Esophagus muscularis mucosa (tissue), 4 donors: ENCODE measurements around the gene OBP2B. TPM values are rescaled to one million over a fixed set of nuclear protein-coding genes. Genes with fewer than 3 reads are reported as not detected.
A peak's percentile ranks its signal among the peaks of the same experiment; 100 is the strongest.
"Not testable (repeated sequence)": the region's sequence is repeated elsewhere in the genome, so short reads cannot be mapped to it uniquely, and the experiment has no call there.

Experiments
- DNase-seq: peaks from one replicate; pipeline ENCODE4 v3.0.0-alpha.2; 2017; ENCODE audit errors: extremely low spot score
- H3K27ac ChIP-seq, 4 donors: fragments of 200-600 bp; sonication (generic); replicated peaks in 1 of 4; 1 replicate in 3 of 4; 2 replicates in 1 of 4; pipeline ENCODE4 v1.5.1; 2016 to 2019; ENCODE audit warnings: mild to moderate bottlenecking in 1 of 4
- H3K27me3 ChIP-seq, 4 donors: fragments of 200-600 bp; sonication (generic); one replicate each; pipeline versions ENCODE4 v1.5.1 to v1.6.0; 2016 to 2019
- H3K36me3 ChIP-seq, 4 donors: fragments of 200-600 bp; sonication (generic); one replicate each; pipeline ENCODE4 v1.5.1; 2016 to 2019
- H3K4me1 ChIP-seq, 4 donors: fragments of 200-600 bp; sonication (generic); one replicate each; pipeline ENCODE4 v1.5.1; 2016 to 2019
- H3K4me3 ChIP-seq, 4 donors: fragments of 200-600 bp; sonication (generic); 1 replicate in 2 of 4; 2 replicates in 2 of 4; pipeline ENCODE4 v1.5.1; 2016 to 2019; ENCODE audit warnings: mild to moderate bottlenecking in 4 of 4, moderate library complexity in 1 of 4
- H3K9me3 ChIP-seq, 4 donors: fragments of 200-600 bp; sonication (generic); 1 replicate in 3 of 4; 2 replicates in 1 of 4; pipeline ENCODE4 v1.5.1; 2016 to 2019
- EP300 ChIP-seq: sonication (generic); formaldehyde crosslinking; IDR thresholded peaks from one replicate; pipeline ENCODE4 v1.6.1; 2017; ENCODE audit warnings: antibody characterized with exemption
- POLR2A ChIP-seq: fragments of 450-650 bp; IDR thresholded peaks from one replicate; pipeline ENCODE4 v1.6.1; 2017; ENCODE audit warnings: antibody characterized with exemption, moderate library complexity, mild to moderate bottlenecking, low read depth
- POLR2AphosphoS5 ChIP-seq, 2 donors: sonication (generic); formaldehyde crosslinking; IDR thresholded peaks; one replicate each; pipeline ENCODE4 v1.6.1; 2017; ENCODE audit warnings: antibody characterized with exemption in 2 of 2
- WGBS: methylation state at CpG from one replicate; pipeline ENCODE4 v1.1.5; 2018; 5-methylcytosine and 5-hydroxymethylcytosine counted together
- intact Hi-C: fragments of 100-400 bp; cut with DNase I; formaldehyde crosslinking; loops from one replicate; pipeline ENCODE4 v1.15.1; 2023
- total RNA-seq, 4 donors: library from RNA; depleted of rRNA; stranded (reverse); fragments of >200 nt; gene quantifications; one replicate each; pipeline versions ENCODE4 v1.1.0 to v1.2.1, GENCODE V29; 2016
- TF ChIP-seq, protein P1 (sequence below), 3 experiments: fragments of 200-600 bp in 2 of 3; fragments of 450-650 bp in 1 of 3; sonication (generic) in 2 of 3; IDR thresholded peaks; one replicate each; pipeline ENCODE4 v1.5.1; 2017 to 2019; ENCODE audit warnings: antibody characterized with exemption in 3 of 3, mild to moderate bottlenecking in 2 of 3, moderate library complexity in 1 of 3

OBP2B gene
- total RNA-seq, 4 donors from 2014 or later = not detected

DNA sequence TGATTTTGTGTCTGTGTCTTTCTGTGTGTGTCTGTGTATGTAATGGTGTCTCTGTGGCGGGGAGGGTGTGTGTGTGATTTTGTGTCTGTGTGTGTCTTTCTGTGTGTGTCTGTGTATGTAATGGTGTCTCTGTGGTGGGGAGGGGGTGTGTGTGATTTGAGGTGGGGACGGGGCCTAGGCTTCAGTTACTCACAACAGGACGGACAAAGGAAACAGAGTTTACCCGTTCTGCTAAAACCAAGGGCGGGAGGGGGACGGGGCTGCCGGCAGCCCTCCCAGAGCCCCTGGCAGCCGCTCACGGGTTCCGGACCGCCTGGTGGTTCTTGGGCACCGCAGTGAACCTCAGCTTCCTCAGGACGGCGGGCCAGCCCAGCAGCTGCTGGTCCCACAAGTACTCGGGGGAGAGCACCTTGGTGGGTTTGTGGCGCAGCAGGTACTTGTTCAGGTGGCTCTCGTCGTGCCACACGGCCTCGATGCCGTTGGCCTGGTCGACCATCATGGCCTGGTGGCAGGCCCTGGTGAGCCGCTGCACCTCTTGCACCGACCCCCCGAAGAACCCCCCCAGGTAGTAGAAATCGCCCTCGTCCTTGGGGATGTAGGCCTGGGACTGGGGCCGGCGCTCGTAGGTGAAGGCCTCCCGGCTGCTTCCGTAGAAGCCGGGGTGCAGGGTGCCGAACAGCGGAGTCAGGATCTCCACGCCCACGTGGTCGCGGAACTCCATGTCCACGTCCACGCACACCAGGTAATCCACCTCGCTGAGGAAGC is 46.5 kb upstream of the OBP2B start:
- TF ChIP-seq POLR2AphosphoS5 (IDR thresholded peaks at IDR 0.05) = no peak
- TF ChIP-seq EP300 = no peak
- no peak for TF ChIP-seq POLR2A
- TF ChIP-seq, protein P1, sequence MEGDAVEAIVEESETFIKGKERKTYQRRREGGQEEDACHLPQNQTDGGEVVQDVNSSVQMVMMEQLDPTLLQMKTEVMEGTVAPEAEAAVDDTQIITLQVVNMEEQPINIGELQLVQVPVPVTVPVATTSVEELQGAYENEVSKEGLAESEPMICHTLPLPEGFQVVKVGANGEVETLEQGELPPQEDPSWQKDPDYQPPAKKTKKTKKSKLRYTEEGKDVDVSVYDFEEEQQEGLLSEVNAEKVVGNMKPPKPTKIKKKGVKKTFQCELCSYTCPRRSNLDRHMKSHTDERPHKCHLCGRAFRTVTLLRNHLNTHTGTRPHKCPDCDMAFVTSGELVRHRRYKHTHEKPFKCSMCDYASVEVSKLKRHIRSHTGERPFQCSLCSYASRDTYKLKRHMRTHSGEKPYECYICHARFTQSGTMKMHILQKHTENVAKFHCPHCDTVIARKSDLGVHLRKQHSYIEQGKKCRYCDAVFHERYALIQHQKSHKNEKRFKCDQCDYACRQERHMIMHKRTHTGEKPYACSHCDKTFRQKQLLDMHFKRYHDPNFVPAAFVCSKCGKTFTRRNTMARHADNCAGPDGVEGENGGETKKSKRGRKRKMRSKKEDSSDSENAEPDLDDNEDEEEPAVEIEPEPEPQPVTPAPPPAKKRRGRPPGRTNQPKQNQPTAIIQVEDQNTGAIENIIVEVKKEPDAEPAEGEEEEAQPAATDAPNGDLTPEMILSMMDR (IDR thresholded peaks at IDR 0.05) = no peak
- intact Hi-C loops = no loop called here
- peaks cover 0 to 29% (median 0%) of the 10 kb centered on the region in 4 donors for H3K27me3 ChIP-seq
- H3K36me3 ChIP-seq = peaks cover 0 to 4% (median 0%) of the 10 kb centered on the region in 4 donors
- peaks cover 0 to 7% (median 0%) of the 10 kb centered on the region in 4 donors for H3K9me3 ChIP-seq
- 75% methylated on average over 12 of the region's 42 CpGs for WGBS
- no peak overlapping the region for H3K27ac ChIP-seq
- no peak overlapping the region for H3K4me3 ChIP-seq
- no peak for DNase-seq
- peaks cover 0 to 30% (median 0%) of the 10 kb centered on the region in 4 donors for H3K4me1 ChIP-seq

DNA sequence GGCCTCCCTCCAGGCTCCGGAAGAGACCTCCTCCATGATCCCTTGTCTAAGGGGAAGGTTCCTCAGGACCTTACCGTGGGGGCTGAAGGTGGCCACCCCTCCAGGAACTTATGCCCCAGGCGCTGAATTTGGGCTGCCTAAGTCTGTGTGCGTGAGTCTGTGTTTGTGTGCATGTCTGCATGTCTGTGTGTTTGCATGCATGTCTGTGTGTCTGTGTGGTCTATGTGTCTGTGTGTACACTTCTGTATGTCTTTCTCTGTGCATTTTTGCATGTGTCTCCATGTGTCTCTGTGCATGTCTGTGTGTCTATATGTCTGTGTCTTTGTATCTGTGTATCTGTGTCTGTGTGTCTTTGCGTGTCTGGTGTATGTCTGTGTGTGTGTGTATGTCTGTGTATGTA is 45.4 kb upstream of the OBP2B start:
- Histone ChIP-seq H3K36me3 (peaks cover 0 to 4% (median 0%) of the 10 kb centered on the region in 4 donors), H3K27me3 (peaks cover 0 to 33% (median 0%) of the 10 kb centered on the region in 4 donors), H3K4me3 (no peak overlapping the region), H3K9me3 (peaks cover 0 to 7% (median 0%) of the 10 kb centered on the region in 4 donors), H3K27ac (no peak overlapping the region), H3K4me1 (peaks cover 0 to 30% (median 0%) of the 10 kb centered on the region in 4 donors)
- no peak for DNase-seq
- intact Hi-C loops = no loop called here
- 80% methylated on average over 5 of the region's 5 CpGs for WGBS
- TF ChIP-seq EP300 = no peak

DNA sequence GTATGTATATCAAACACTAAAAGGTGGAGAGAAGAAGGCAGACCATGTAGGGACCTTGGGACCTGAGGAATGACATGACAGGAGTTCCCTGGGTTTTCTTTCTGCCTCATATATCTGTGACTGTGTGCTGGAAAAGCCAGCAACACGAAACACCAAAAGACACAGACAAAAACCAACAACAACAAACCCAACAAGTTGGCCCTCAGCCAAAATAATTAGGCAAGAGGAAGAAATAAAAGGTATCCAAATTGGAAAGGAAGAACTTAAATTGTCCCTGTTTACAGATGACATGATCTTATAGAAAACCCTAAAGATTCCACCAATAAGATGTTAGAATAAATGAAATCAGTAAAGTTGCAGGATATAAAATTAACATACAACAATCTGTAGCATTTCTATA is 44.2 kb upstream of the OBP2B start:
- peaks cover 0 to 44% (median 0%) of the 10 kb centered on the region in 4 donors for H3K27me3 ChIP-seq
- peaks cover 0 to 27% (median 0%) of the 10 kb centered on the region in 4 donors for H3K4me1 ChIP-seq
- DNase-seq = no peak
- intact Hi-C loops = no loop called here
- H3K36me3 ChIP-seq = peaks cover 0 to 4% (median 0%) of the 10 kb centered on the region in 4 donors
- no peak overlapping the region for H3K4me3 ChIP-seq
- H3K9me3 ChIP-seq = peaks cover 0 to 7% (median 0%) of the 10 kb centered on the region in 4 donors
- no peak overlapping the region for H3K27ac ChIP-seq
- TF ChIP-seq EP300 (no peak), POLR2A (no peak)
- TF ChIP-seq, protein P1 (IDR thresholded peaks at IDR 0.05) = no peak
- WGBS = 43% methylated on average over 1 of the region's 1 CpG

DNA sequence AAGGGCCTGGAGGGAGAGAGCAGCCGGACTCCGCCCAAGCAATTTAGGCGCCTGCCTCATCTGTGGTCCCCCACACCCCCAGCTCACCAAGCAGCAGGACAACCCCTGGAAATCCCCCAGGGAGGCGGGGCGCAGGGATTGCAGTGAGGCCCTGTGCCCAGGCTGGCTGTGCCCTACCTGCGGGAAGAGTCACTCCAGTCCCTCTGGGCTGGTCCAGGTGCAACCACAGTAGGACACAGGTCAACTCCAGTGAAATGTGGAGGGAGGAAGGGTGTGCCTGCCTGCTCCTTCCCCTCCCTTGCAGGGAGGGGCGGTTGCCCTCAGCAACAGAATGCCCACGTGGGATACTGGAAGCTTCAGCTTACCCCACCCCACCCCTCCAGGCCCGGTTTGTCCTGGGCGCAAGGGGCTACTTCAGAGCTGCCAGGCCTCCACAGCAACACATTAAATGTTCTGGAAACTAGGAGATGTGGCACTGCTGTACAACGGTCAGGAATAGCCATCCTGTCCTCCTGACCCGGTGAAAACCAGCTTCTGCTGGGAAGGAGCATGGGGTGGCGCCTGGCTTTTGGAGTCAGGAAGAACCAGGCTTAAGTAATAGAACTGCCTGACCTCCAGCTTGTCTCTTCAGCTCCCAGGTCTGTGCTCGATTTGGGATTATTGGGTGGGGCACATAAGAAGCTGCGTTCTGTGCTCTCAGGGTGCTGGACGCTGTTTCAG is 43.4 kb upstream of the OBP2B start:
- H3K27ac ChIP-seq = peak overlapping the region in 1 of 4 donors; percentile 48
- intact Hi-C loops = no loop called here
- H3K27me3 ChIP-seq = peaks cover 0 to 52% (median 0%) of the 10 kb centered on the region in 4 donors
- peak; percentile 28 to 40 for TF ChIP-seq POLR2AphosphoS5 (IDR thresholded peaks at IDR 0.05)
- TF ChIP-seq, protein P1 (IDR thresholded peaks at IDR 0.05) = no peak
- H3K9me3 ChIP-seq = peaks cover 0 to 7% (median 0%) of the 10 kb centered on the region in 4 donors
- peaks cover 0 to 19% (median 0%) of the 10 kb centered on the region in 4 donors for H3K4me1 ChIP-seq
- WGBS = 73% methylated on average over 12 of the region's 16 CpGs
- peak overlapping the region in 1 of 4 donors; percentile 15 for H3K4me3 ChIP-seq
- peaks cover 0 to 4% (median 0%) of the 10 kb centered on the region in 4 donors for H3K36me3 ChIP-seq
- DNase-seq = no peak

DNA sequence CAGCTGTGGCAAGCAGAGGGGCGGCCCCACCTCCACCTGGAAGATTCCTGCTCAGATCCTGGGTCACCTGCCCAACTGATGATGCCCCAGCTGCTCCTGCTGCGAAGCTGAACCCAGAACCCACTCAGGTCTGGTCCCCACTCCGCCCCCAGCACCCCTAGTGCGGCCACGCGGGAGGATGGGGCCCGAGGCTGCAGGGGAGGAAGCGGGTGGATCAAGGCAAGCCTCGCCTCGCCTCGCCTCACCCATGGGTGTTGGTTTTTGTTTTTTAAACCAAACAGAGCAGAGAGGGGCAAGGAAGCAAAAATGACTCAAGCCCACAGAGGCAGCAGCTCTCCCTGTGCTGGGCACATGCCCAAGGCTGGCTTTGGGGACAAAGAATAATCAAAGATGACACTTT is 42.7 kb upstream of the OBP2B start:
- WGBS = 78% methylated on average over 11 of the region's 11 CpGs

GRCh38 chr9:133251221-133251620 is 42.2 kb upstream of the OBP2B start:
- 93% methylated on average over 6 of the region's 6 CpGs for WGBS
- H3K27ac ChIP-seq, H3K4me1 ChIP-seq, H3K9me3 ChIP-seq, DNase-seq, H3K4me3 ChIP-seq, H3K36me3 ChIP-seq, intact Hi-C loops: not testable (repeated sequence)
- peaks cover 0 to 56% (median 0%) of the 10 kb centered on the region in 4 donors for H3K27me3 ChIP-seq

More for the DNA sequence above, 42.7 kb upstream of the OBP2B start:
- peaks cover 0 to 4% (median 0%) of the 10 kb centered on the region in 4 donors for H3K36me3 ChIP-seq
- intact Hi-C loops = no loop called here
- H3K4me1 ChIP-seq = peaks cover 0 to 13% (median 0%) of the 10 kb centered on the region in 4 donors
- peak overlapping the region in 1 of 4 donors; percentile 48 for H3K27ac ChIP-seq
- TF ChIP-seq, protein P1 (IDR thresholded peaks at IDR 0.05) = no peak
- TF ChIP-seq POLR2AphosphoS5 (IDR thresholded peaks at IDR 0.05) = no peak
- TF ChIP-seq POLR2A = no peak
- TF ChIP-seq EP300 = no peak
- peaks cover 0 to 7% (median 0%) of the 10 kb centered on the region in 4 donors for H3K9me3 ChIP-seq
- peaks cover 0 to 54% (median 0%) of the 10 kb centered on the region in 4 donors for H3K27me3 ChIP-seq
- DNase-seq = no peak
- peak overlapping the region in 1 of 4 donors; percentile 15 for H3K4me3 ChIP-seq
